Hematopoietic multipotent progenitor cell treated with erythropoietin and hydrocortisone succinate and interleukin-3 and kit ligand, for 4 days (in vitro differentiated cells): Measurements from ENCODE around the gene AP3D1.

Source experiments
- DNase-seq: peaks from one replicate; pipeline ENCODE4 v3.0.0-alpha.2; 2015

AP3D1 gene

GRCh38 chr19:2058570-2059421 is 92.6 kb downstream of the AP3D1 start:
- DNase-seq, result no peak

GRCh38 chr19:2057484-2058469 is 93.6 kb downstream of the AP3D1 start:
- DNase-seq, result no peak

GRCh38 chr19:2056837-2057192 is 94.6 kb downstream of the AP3D1 start:
- DNase-seq, result no peak

- peak; percentile 71 for DNase-seq
These were observed 95.2 kb downstream of the AP3D1 start for GRCh38 chr19:2055931-2056836.

GRCh38 chr19:2054763-2055162 is 96.6 kb downstream of the AP3D1 start:
- no peak for DNase-seq

GRCh38 chr19:2053601-2054389 is 97.6 kb downstream of the AP3D1 start:
- no peak for DNase-seq

- DNase-seq, result peak; percentile 58
These were observed 99.3 kb downstream of the AP3D1 start for GRCh38 chr19:2051773-2052704.

- DNase-seq, result peak; percentile 94
These were observed 100.2 kb downstream of the AP3D1 start, which contains the start of gene MKNK2 for GRCh38 chr19:2050991-2051772. Gene MKNK2 (minus strand): TSS chr19:2051244. CDS start chr19:2050851, 393 bp downstream.
